ENCODE results near the gene DBNDD2.

Gene DBNDD2

DNA sequence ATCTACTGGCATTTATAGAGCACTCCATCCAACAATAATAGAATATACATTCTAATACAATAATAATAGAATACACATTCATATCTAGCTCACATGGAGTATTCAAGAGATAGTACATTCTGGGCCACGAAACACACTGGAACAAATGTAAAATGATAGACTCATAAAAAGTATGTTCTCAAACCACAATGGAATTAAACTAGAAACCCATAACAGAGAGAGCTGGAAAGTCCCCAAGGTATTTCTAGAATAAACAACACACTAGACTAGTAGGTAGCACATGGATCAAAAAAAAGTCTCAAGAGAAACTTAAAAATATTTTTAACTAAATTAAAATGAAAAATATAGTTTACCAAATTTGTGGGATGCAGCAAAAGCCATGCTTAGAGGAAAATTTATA lies 20.8 kb upstream of the DBNDD2 start:
- DNase-seq, result no peak

DNA sequence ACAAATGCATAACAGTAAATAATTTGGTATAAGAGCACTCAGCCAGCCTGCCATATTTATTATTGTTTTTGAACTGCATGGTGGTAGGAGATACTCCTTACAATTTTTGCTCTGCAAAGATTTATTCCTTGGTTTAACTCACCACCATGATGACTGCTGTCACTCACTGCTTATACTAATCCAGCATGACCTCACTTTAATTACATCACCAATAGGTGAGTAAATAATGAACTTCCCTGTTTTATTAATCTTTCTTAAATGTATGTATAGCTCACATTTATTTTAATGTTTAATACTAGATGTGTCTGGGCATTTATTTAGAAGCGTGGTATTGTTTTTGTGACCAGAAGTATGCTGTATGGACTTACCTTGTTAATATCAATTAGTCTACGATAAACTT lies 17.2 kb upstream of the DBNDD2 start:
- DNase-seq, result no peak

DNA sequence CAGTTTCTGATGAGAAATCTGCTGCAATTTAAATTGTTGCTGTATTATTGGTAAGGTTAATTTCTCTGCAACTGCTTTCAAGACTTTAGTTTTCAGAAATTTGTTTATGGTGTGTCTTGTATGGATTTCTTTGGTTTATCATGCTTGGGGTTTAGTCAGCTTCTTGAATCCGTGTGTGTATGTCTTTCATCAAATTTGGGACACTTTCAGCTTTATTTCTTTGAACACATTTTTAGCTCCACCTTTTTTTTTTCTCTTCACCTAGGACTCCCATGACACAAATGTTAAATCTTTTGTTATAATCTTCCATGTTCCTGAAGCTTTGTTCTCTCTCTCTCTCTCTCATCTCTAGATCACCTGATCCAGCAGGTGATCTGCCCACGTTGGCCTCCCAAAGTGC lies 16.5 kb upstream of the DBNDD2 start:
- DNase-seq, result no peak

DNA sequence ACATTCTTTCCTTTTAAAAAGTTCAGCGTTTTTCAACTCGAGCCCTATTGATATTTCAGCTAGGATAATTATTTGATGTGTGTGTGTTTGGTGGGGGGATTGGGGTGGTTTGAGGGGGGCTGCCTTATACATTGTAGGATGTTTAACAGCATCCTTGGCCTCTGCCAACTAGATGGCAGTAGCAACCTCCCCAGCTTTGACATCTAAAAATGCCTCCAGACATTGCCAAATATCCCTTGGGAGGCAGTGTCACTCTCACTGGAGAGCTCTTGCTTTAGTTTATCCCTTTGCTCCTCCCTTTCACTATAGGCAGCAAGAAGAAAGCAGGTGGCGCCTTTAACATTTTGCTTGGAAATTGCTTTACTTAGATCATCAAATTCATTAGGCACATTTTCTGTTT lies 15.4 kb upstream of the DBNDD2 start:
- DNase-seq, result no peak

DNA sequence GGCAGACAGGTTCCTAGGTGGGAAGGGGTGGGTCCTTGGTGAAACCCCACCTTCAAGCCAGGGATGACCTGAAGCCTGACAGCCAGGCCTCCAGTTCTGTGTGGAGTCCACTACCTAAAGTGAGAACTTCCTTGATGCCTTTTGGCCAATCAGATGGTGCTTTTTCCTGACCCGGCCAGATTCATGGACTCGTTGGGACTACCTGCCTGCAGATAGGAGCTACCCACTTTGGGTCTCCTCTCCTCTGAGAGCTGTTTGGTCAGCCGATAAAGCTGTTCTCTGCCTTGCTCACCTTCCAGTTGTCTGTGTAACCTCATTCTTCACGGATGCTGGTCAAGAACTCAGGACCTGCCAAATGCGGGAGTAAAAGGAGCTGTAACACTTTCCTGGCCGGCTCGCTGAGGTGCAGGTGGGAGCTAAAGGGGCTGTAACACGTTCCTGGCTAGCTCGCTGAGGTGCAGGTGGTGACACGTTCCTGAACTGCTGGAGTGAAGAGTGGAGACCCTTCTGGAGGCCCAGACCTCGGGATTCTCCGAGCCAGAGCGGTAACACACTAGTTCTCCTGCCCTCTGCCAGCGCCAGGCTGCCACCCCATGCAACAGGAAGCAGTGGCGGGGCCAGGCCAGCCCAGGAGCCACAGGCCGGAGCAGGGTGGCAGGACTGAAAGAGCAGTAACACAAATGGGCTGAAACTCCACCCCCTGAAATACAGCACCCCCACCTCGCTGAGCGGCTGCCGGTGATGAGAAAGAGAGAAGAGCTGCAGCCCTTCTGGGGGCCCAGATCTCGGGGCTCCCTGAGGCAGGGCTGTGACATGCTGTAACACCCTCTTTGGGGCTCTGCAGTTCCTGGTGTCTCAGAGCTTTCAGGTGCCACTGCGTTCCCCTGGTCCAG lies 13.6 kb upstream of the DBNDD2 start:
- no peak for DNase-seq

DNA sequence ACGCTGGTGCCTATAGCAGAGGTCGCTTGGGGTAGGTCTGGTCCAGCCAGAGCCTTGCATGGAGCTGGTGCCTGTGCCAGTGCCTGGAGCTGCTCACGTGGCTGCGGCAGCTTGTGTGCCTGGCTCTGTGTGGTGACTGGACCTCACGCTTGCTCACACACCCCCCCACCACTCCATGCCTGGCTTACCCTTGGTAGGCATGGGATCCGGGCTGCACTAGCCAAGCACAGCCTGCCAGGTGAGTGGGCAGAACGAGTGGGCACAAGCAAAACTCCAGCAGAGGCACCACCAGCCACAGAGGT lies 13.0 kb upstream of the DBNDD2 start:
- no peak for DNase-seq

DNA sequence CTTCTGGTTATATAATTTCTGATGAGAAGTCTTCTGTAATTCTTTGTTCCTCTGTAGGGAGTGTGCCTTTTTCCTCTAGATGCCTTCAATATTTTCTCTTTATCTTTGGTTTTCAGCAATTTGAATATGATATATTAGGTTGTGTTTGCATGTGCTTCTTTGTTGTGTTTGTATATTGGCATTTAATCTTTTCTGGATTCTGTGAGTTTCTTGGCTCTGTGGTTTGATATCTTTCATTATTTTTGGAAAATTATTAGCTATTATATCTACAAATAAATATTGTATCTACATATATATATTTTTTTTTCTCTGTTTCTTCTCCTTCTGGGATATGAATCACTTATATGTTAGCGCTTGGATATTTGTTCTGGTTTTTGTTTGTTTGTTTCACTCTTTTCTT lies 9.1 kb upstream of the DBNDD2 start:
- DNase-seq, result no peak

DNA sequence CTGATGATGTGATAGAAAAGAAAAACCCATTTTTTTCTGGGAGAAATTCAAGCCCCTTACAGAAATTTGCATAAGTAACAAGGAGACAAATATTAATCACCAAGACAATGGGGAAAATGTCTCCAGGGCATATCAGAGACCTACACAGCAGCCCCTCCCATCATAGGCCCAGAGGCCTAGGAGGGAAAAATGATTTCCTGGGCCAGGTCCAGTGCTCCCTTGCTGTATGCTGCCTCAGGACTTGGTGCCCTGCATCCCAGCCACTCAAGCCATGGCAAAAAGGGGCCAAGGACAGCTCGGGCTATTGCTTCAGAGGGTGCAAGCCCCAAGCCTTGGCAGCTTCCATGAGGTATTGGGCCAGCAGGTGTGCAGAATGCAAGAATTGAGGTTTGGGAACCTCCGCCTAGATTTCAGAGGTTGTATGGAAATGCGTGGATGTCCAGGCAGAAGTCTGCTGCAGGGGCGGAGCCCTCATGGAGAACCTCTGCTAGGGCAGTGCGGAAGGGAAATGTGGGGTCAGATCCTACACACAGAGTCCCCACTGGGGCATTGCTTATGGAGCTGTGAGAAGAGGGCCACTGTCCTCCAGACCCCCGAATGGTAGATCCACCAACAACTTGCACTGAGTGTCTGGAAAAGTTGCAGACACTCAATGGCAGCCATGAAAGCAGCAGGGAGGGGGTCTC lies 7.6 kb upstream of the DBNDD2 start:
- no peak for DNase-seq

DNA sequence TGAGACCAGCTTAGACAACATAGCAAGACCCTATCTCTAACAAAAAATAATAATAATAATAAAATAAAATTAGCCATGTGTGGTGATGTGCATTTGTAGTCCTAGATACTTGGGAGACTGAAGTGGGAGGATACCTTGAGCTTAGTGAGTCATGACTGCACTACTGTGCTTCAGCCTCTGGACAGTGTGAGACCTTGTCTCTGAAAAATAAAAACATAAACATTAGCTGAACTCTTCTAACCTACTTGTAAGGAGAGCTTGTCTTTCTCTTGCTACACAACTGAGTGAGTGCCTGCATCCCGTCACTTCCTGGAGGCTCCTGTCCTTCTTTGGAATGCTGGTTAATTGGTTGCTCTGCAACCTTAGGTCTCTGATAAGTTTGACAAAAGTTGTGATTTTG lies 5.1 kb upstream of the DBNDD2 start:
- DNase-seq, result no peak

DNA sequence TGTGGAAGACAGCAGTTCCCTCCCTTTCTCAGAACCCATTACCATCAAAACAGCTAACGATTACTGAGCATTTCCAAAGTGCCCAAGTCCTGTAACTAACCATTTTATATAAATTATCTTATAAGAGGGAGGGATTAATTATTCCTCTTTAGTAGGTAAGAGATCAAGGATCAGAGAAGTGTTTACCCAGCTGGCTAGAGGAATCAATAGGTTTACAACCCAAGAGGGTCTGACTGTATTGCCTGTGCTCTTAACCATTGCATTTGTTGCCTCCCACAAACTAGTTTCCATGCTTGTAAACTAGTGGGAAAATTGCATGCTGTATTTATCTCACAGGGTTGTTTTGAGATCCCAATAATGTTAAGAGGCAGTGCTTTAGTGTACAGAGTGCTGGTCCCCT lies 3.7 kb upstream of the DBNDD2 start:
- DNase-seq, result no peak

DNA sequence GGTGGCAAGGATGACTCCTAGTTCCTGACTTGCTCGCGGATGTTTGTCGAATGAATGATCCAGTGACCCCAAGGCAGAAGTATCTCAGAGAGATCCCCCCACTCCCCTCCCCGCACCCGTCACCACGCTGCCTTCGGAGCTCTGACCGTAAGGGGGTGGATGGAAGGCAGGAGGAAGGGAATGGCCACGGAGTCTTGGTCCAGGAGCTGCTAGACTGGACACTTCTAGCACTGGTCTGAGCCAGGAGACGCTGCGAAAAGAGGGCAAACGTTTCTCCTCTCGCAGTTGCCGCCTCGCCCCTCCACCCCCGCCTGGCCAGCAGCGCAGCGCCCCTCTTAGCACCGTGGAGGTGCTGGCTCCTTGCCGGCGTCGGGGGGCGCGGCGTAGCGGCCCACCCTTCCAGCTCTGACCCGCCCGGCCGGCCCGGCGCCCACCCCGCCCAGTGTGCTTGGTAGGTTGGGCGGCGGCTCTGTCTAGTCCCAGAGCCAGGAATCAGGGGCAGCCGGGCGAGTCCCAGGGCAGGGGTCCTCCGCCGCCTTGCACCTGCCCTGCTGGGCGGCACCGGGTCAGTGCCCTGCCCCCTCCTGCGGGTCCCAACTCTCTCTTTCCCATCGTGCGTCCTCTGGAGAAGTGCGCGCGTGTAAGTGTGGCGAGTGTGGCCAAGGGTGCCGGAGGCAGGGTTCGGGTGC lies 2.4 kb upstream of the DBNDD2 start:
- no peak for DNase-seq

DNA sequence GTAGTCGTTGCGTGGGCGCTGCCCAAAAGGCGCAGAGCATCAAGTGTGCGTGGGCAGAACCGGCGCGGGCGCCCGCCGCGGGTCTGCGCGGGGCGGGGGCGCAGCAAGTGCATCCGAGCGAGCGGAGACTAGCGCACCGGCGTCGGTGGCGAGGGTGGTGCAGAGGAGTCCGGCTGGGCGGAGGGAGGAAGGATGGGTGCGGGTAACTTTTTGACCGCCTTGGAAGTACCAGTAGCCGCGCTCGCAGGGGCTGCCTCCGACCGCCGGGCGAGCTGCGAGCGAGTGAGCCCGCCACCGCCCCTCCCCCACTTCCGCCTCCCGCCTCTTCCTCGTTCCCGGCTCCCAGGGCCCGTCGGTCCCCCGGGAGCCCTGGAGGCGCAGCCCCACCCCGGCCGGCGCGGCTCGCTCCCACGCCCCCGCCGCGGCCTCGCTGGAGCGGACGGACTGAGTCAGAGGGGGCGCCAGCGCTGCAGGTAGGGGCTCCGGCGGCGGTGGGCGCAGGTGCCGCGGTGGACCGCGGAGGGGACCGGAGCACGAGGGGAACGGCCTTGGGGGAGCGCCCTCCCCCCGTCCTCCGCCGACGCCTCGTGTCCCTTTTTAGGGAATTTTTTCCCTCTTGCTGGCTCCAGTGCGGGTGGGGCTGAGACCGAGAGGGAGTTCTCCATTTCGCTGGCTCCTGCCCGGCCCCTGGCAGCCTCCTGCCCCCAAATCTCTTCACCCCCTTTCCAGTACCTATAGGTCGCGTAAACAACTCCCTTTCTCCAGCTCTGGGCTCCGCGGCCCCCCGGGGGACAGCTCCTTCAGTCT lies 1.6 kb upstream of the DBNDD2 start:
- DNase-seq, result no peak

DNA sequence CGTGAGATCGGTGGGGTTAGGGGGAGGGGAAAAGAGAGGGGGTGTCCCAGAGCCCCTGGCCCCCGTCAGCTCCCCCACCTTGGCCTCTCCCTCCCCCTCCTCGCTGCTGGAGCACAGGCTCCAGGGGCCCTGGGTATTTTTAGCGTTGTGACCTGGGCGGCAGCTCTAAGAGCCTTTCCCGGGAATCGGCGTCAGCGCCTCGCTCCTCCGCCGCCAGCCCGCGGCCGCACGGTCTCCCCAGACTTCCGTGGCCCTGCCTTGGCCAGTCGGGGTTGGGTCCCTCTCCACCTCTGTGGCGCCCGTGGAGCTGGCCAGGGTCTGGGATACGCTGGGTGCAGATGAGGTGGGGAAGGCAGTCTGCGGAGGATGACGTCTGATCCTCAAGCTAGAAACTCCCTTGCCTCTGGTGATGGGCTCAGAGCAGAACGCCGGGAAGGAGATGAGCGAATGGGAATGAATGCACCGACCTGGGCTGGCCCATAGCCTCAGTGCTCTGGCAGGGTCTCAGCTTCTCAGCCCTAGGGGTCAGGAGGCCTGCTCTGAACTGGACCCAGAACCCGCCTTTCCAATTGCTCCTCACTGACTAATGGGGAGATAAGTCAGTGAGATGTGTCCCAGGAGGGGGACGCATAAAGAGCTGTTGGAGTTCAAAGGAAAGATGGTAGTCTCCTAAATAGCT lies 883 bp upstream of the DBNDD2 start:
- no peak for DNase-seq

DNA sequence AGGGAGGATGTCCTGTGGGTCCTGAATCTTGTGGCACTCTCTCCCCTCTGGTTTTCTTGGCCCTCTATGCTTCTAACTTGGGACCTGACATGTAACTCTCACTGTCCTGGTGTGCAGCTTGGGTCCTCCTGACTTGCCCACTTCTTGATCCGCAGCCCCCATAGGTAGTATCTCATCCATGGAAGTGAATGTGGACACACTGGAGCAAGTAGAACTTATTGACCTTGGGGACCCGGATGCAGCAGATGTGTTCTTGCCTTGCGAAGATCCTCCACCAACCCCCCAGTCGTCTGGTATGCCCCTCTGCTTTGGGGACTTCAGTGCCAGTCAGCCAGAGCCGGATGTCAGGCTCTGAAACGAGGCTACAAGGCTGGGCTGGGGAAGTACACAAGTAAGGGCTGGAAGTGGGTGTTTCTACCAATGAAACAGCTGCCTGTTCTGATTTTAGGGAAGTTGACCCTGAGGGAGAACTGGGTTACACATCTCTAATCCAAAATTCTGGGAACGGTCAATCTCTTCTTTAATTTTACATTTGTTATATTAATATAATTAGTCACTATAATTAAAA lies 641 bp downstream of the DBNDD2 start:
- DNase-seq, result no peak

DNA sequence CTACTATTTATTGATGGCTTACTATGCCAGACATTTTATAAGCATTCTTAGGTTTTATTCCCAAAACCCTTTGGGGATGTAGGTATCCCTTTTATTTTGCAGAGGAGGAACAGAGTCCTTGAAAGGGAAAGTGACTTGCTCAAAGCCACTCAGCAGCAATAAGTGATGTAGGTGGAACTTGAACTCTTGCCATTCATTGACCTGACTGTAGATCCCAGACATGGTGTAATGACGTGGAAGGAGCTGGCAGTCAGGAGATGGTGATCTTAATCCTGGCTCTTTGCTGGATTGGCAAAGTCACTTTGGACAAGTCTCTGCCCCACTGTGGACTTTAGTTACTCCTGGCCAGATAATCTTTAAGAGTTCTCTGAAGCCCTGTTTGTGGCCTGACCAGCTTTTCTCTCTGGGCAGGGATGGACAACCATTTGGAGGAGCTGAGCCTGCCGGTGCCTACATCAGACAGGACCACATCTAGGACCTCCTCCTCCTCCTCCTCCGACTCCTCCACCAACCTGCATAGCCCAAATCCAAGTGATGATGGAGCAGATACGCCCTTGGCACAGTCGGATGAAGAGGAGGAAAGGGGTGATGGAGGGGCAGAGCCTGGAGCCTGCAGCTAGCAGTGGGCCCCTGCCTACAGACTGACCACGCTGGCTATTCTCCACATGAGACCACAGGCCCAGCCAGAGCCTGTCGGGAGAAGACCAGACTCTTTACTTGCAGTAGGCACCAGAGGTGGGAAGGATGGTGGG lies 1.6 kb downstream of the DBNDD2 start:
- no peak for DNase-seq

DNA sequence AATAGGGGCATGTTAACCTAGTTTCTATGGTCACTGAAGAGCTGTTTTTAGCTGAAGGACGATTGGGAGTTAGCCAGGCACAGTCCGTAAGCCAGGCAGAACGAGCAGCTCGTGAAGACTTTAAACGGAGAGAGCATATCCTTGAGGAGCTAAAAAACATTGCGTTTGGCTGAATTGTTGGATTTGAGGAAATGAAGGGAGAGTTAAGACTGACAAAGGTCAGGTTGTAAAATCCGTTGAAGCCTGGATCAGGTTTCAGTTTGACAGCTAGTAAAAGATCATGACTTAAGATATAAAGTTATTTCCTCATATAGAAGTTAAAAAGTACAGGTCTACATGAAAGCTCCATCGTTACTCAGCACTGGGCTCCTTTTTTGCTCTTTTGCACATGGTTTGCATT lies 2.8 kb downstream of the DBNDD2 start:
- no peak for DNase-seq

DNA sequence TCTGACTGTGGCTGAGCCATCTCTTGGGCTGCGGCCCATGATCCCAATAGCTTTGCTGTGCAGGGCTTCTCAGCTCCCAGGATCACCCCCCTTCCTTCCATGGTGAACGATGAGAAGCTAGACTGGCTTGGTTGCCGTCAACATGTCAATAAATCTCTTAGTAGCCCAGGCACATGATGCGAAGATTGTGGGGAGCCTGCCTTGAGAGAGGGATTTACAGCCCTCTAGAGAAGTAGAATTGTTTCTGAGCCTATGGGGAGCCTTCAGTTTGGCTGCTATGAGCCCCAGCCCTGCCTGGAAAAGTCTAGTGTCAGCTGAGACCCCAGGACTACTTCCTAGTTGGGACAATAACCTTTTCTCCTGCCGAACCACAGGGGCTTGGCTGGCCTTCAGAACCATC lies 4.6 kb downstream of the DBNDD2 start:
- DNase-seq, result no peak

DNA sequence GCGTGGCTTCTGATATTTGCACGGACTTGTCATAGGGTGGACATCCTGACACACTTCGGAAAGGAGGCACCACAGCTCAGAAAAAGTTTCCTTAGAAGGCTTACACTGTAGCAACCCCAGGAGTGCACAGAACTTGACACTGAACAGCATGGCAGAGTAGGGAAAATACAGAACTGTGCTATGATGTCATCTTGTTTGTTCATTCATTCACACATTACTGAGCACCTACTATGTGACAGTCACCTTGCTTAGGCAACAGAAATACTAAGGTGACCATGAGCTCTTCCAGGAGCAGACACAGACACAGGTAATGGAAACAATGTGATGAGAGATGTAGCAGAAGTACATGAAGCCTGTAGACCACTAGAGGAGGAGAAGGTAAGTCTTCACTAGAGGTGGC lies 5.4 kb downstream of the DBNDD2 start:
- DNase-seq, result no peak

DNA sequence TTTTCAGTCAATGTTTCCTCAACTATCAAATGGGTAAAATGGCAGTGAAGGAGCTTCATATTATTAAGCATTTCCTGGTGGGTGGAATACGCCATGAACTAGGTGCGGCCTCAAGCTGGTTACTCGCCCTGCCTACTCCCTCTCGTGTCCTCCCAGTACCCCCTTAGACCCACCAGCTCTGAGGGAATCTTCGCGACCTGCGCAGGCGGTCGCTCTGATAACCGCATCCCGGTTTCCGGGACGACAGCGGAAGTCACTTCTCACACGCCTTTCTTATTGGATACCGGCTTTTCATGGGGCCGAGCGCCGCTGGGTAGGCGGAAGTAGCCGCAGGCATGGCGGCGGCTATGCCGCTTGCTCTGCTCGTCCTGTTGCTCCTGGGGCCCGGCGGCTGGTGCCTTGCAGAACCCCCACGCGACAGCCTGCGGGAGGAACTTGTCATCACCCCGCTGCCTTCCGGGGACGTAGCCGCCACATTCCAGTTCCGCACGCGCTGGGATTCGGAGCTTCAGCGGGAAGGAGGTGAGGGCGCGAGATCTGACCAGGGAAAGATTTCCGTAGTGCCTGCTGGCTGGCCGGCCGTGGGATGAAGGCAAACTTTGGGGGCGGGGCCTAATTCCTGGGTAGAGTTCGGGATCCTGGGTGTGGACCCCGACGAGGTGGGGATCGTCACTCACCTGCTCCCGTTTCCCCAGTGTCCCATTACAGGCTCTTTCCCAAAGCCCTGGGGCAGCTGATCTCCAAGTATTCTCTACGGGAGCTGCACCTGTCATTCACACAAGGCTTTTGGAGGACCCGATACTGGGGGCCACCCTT lies 7.9 kb downstream of the DBNDD2 start, which contains the start of gene PIGT:
PIGT (plus strand) TSS at position 320 of the 816 bp plus-strand sequence; CDS start at position 336, 16 bp downstream.
- DNase-seq, result peak; percentile 75

DNA sequence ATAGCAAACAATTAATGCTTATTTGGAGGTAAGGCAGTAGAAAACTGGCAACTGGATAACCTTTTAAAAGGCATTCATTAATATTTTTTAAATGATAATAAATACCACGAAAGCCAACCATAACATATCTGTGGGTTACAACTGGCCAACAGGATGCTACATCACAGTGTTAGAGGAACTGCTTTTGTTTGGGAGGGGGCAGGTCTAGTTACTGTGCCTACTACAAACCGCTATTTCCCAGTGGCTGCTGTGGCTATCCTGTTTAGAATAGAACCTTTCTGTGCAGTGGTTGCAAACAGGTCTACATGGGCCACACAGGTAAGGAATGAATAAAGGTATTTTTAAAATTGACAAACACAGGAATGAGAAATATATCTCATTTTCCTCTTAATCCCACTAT lies 8.8 kb downstream of the DBNDD2 start:
- no peak for DNase-seq
